ENCODE results near the gene GRIK4. TPM values are rescaled to one million over a fixed set of nuclear protein-coding genes. Genes with fewer than 3 reads are reported as not detected.

Gene GRIK4
- total and polyA plus RNA-seq, 2 donors (not counting 1 experiment from before 2014, with no cell fraction given) = 0.12 to 0.27 TPM

GRCh38 chr11:120630122-120630521, 118.6 kb downstream of the GRIK4 start:
- Histone ChIP-seq H3K79me2 (ENCODE audit: control insufficient read depth, insufficient read depth, low read length) (no peaks in the 10 kb centered on the region), H4K20me1 (ENCODE audit: control insufficient read depth, insufficient read depth, low read length, poor library complexity, severe bottlenecking) (no peaks in the 10 kb centered on the region), H3K4me3 (ENCODE audit: control extremely low read depth in 1 of 5, extremely low read depth in 1 of 5, insufficient read depth in 1 of 5, low read depth in 2 of 5, low read length in 4 of 5) (no peak overlapping the region), H3K9ac (ENCODE audit: low read length) (no peak overlapping the region), H3K4me1 (ENCODE audit: control insufficient read depth in 2 of 2, insufficient read depth in 2 of 2, low read length in 2 of 2) (no peaks in the 10 kb centered on the region), H3K4me2 (replicated peaks; ENCODE audit: low read depth, low read length, poor library complexity, severe bottlenecking) (no peak overlapping the region), H3K9me3 (ENCODE audit: control extremely low read depth in 1 of 3, control insufficient read depth in 2 of 3, insufficient read depth in 1 of 3, low read length in 2 of 3) (peaks cover 0 to 4% (median 0%) of the 10 kb centered on the region in 3 donors), H3K36me3 (replicated peaks in 1 of 2; ENCODE audit: control extremely low read depth in 1 of 2, control insufficient read depth in 1 of 2, extremely low read depth in 1 of 2, insufficient read depth in 2 of 2, low read length in 1 of 2) (no peaks in the 10 kb centered on the region), H3K27me3 (replicated peaks in 1 of 4; ENCODE audit: control extremely low read depth in 1 of 4, control insufficient read depth in 3 of 4, insufficient read depth in 4 of 4, low read length in 3 of 4) (no peaks in the 10 kb centered on the region), H2AFZ (ENCODE audit: insufficient read depth, low read depth, low read length, poor library complexity, severe bottlenecking) (no peak overlapping the region), H3K27ac (ENCODE audit: low read length in 2 of 2) (no peak overlapping the region)
- Mint-ChIP-seq H3K9me3 (ENCODE audit: insufficient read depth) (no peaks in the 10 kb centered on the region), H3K27ac (no peak overlapping the region), H3K4me3 (no peak overlapping the region), H3K27me3 (peaks cover 19% of the 10 kb centered on the region), H3K4me1 (peaks cover 2% of the 10 kb centered on the region)
- intact Hi-C loops (cut with micrococcal nuclease) = no loop called here
- 22% methylated on average over 2 of the region's 2 CpGs for WGBS (ENCODE audit: insufficient coverage)
- POLR2A ChIA-PET = no interaction called here
- CTCF ChIA-PET = no interaction called here
- TF ChIP-seq CTCF (IDR thresholded peaks at IDR 0.05) = no peak
- TF ChIP-seq EZH2 (IDR thresholded peaks at IDR 0.05; ENCODE audit: borderline replicate concordance, insufficient read depth, low read depth, low read length, poor library complexity, severe bottlenecking) = no peak
- DNase-seq (no peak), ATAC-seq (ENCODE audit: low read depth) (no peak)

- no peak overlapping the region for H3K4me3 ChIP-seq (ENCODE audit: control extremely low read depth in 1 of 5, extremely low read depth in 1 of 5, insufficient read depth in 1 of 5, low read depth in 2 of 5, low read length in 4 of 5)
- no peaks in the 10 kb centered on the region for H3K79me2 ChIP-seq (ENCODE audit: control insufficient read depth, insufficient read depth, low read length)
- Mint-ChIP-seq H3K27ac (no peak overlapping the region), H3K4me1 (peaks cover 2% of the 10 kb centered on the region), H3K27me3 (peaks cover 5% of the 10 kb centered on the region), H3K9me3 (ENCODE audit: insufficient read depth) (no peaks in the 10 kb centered on the region), H3K4me3 (no peak overlapping the region)
- H3K36me3 ChIP-seq (replicated peaks in 1 of 2; ENCODE audit: control extremely low read depth in 1 of 2, control insufficient read depth in 1 of 2, extremely low read depth in 1 of 2, insufficient read depth in 2 of 2, low read length in 1 of 2) = no peaks in the 10 kb centered on the region
- H3K9me3 ChIP-seq (ENCODE audit: control extremely low read depth in 1 of 3, control insufficient read depth in 2 of 3, insufficient read depth in 1 of 3, low read length in 2 of 3) = peaks cover 0 to under 1% (median 0%) of the 10 kb centered on the region in 3 donors
- no peak overlapping the region for H2AFZ ChIP-seq (ENCODE audit: insufficient read depth, low read depth, low read length, poor library complexity, severe bottlenecking)
- WGBS (ENCODE audit: insufficient coverage) = 70% methylated on average over 2 of the region's 3 CpGs
- intact Hi-C loops (cut with micrococcal nuclease) = no loop called here
- no peak overlapping the region for H3K4me2 ChIP-seq (replicated peaks; ENCODE audit: low read depth, low read length, poor library complexity, severe bottlenecking)
- H3K4me1 ChIP-seq (ENCODE audit: control insufficient read depth in 2 of 2, insufficient read depth in 2 of 2, low read length in 2 of 2) = no peaks in the 10 kb centered on the region
- ChIA-PET POLR2A (no interaction called here), CTCF (no interaction called here)
- H3K27me3 ChIP-seq (replicated peaks in 1 of 4; ENCODE audit: control extremely low read depth in 1 of 4, control insufficient read depth in 3 of 4, insufficient read depth in 4 of 4, low read length in 3 of 4) = no peaks in the 10 kb centered on the region
- H3K27ac ChIP-seq (ENCODE audit: low read length in 2 of 2) = no peak overlapping the region
- ATAC-seq (ENCODE audit: low read depth) (no peak), DNase-seq (no peak)
- no peak for TF ChIP-seq EZH2 (IDR thresholded peaks at IDR 0.05; ENCODE audit: borderline replicate concordance, insufficient read depth, low read depth, low read length, poor library complexity, severe bottlenecking)
- no peak for TF ChIP-seq CTCF (IDR thresholded peaks at IDR 0.05)
- H3K9ac ChIP-seq (ENCODE audit: low read length) = no peak overlapping the region
- H4K20me1 ChIP-seq (ENCODE audit: control insufficient read depth, insufficient read depth, low read length, poor library complexity, severe bottlenecking) = no peaks in the 10 kb centered on the region
These were observed 121.0 kb downstream of the GRIK4 start for GRCh38 chr11:120632579-120632978.
